Testis (tissue), 2 donors: ENCODE data around the gene GNL2.

Experiments
- POLR2A ChIP-seq: fragments of 450-650 bp; IDR thresholded peaks from one replicate; pipeline ENCODE4 v1.6.1; 2017; ENCODE audit warnings: antibody characterized with exemption, mild to moderate bottlenecking, moderate library complexity
- TF ChIP-seq, protein P1 (sequence below), 3 experiments: fragments of 450-650 bp in 2 of 3; fragments of 200-600 bp in 1 of 3; sonication (generic) in 1 of 3; IDR thresholded peaks; one replicate each; pipeline ENCODE4 v1.5.1; 2016 to 2019; ENCODE audit warnings: antibody characterized with exemption in 3 of 3, mild to moderate bottlenecking in 2 of 3, moderate library complexity in 1 of 3

- TF ChIP-seq, protein P1, sequence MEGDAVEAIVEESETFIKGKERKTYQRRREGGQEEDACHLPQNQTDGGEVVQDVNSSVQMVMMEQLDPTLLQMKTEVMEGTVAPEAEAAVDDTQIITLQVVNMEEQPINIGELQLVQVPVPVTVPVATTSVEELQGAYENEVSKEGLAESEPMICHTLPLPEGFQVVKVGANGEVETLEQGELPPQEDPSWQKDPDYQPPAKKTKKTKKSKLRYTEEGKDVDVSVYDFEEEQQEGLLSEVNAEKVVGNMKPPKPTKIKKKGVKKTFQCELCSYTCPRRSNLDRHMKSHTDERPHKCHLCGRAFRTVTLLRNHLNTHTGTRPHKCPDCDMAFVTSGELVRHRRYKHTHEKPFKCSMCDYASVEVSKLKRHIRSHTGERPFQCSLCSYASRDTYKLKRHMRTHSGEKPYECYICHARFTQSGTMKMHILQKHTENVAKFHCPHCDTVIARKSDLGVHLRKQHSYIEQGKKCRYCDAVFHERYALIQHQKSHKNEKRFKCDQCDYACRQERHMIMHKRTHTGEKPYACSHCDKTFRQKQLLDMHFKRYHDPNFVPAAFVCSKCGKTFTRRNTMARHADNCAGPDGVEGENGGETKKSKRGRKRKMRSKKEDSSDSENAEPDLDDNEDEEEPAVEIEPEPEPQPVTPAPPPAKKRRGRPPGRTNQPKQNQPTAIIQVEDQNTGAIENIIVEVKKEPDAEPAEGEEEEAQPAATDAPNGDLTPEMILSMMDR (IDR thresholded peaks at IDR 0.05): no peak
- TF ChIP-seq POLR2A: no peak
Measured at GRCh38 chr1:37605806-37606474, 10.2 kb upstream of the GNL2 start.
